GOT3 (cell line): ENCODE measurements around the gene BZW1.

Source experiments
- DNase-seq: peaks from one replicate; lab custom pipeline; 2025; ENCODE audit warnings: mixed read lengths; lab: John Stamatoyannopoulos, UW

BZW1 gene

DNA sequence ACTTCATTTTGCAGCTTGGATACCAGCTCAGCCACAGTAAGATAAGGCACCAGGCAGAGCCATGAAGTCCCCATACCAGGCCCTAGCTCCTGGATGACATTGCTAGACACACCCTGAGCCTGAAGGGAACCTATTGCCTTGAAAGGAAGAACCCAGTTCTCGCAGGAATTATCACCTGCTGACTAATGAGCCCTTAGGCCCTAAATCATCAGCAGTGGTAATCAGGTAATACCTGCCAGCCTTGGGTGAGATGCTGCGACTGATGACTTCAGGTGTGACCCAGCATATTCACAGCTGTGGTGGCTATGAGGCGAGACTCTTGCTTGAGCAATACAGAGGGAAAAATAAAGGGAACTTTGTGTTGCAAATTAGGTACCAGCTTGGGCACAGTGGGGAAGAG is 27.8 kb downstream of the BZW1 start:
- no peak for DNase-seq

DNA sequence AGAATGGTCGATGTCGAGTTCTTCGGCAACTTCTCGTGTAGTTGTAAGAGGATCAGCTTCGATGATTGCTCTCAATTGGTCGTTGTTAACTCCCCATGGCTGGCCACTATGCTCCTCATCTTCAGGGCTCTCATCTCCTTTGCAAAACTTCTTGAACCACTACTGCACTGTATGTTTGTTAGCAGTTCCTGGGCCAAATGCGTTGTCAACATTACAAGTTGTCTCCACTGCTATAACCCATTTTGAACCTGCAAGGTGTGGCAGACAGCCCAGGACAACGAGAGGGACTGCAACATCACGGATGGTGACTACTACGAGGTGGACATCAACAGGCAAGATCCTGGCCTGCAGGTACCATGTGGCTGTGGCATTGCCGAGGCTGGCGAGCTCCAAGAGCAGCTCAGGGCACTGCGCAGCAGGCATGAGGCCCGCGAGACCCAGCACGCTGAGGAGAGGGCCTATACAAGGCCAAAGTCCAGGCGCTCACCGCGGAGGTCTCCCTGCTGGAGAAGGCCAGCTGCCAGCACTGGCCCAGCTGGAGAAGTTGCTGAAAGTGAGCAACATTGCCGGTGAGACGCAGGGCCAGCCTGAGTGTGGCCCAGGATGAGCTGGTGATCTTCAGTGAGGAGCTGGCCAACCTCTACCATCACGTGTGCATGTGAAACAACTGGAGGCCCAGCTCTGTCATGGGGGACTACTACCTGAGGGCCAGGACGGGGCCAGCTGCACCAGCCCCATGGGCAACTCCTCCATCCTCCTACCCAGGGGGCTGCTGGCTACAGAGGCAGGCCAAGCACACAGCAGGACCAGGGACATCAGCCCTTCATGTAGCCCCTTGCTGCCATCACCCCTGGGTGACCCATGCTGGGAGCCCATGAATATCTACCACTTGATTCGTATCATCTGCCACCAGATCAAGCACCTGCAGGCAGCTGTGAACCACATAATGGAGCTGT is 32.6 kb downstream of the BZW1 start:
- no peak for DNase-seq

DNA sequence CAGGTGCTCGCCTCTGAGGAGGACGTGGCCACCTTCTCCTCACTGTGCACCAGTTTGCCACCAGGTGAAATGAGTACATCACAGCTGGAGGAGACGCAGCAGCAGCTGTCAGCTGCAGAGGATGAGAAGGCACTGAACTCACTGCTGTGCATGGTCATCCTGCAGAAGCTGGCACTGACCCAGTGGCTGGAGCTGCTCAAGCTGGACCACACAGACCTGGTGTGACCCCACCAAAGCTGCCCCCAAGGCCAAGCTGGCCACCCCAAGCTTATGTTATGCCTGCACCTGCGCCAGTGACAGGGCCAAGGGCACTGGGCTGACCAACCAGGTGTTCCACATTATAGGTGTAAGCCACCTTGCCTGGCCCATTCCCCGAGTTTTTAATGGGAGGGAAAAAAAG is 33.5 kb downstream of the BZW1 start:
- no peak for DNase-seq

DNA sequence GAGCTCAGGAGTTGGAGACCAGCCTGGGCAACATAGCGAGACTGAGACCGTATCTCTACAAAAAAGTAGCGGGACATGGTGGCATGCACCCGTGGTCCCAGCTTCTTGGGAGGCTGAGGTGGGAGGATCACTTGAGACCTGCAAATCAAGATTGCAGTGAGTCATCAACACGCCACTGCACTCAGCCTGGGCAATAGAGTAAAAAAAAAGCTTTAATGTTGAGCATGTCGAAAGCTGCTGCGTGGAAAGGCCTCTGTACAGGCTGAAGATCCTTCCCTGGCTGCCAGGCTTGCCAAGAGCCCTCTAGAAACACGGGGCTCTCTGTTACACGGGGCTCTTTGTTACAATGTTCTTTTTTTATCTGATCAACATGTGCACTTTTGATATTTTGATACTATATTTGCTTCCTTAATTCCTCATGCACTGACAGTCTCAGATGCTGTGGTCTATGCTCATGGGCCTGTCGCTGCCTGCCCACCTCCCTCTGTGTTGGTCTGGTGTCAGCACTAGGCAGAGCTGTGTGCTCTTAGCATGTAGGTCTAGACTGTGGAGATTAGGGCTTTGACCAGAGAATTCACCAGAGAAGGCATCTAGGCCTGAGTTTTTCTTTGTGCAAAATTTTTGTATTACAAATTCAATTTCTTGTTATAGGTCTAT is 34.1 kb downstream of the BZW1 start:
- no peak for DNase-seq

GRCh38 chr2:200847269-200847668 is 35.6 kb downstream of the BZW1 start:
- DNase-seq = no peak

DNA sequence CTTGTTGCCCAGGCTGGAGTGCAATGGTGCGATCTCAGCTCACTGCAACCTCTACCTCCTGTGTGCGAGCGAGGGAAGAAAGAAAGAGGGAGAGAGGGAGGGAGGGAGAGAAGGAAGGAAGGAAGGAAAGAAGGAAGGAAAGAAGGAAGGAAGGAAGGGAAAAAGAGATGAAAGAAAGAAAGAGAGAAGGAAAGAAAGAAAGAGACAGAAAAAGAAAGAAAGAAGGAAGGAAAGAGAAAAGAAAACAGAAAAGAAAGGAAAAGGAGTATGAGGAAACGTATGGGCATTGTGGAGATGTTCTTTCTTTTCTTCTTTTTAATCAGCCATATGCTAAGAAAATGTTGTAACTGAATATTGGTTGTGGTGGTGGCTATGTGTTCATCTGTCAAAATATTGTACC is 36.2 kb downstream of the BZW1 start:
- no peak for DNase-seq

DNA sequence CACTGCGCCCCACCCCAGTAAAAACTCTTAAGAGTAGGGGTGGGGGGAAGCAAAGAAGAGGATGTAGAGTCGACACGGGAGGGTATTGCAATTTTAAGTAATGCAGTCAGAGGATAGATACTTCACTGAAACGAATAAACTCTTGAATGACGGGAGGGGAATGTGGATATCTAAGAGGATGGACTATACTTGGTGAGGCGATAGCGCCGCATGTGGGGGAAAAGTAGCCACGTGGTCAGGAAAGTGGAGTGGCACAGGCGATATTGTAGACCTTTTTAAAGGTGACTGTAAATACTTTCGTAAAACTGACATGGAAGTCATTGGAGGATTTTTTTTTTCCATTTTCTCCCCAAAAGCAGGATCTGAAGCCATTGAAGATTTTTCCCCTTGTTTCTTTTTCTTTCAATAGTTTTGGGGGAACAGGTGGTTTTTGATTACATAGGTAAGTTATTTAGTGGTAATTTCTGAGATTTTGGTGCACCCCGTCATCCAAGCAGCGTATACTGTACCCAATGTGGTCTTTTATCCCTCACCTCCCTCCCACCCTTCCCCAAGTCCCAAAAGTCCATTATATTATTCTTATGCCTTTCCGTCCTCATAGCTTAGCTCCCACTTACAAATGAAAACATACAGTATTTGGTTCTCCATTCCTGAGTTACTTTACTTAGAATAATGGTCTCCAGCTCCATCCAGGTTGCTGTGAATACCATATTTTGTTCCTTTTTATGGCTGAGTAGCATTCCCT is 39.0 kb downstream of the BZW1 start:
- DNase-seq = no peak

- DNase-seq = no peak
These were observed 39.9 kb downstream of the BZW1 start for GRCh38 chr2:200851398-200852248.

DNA sequence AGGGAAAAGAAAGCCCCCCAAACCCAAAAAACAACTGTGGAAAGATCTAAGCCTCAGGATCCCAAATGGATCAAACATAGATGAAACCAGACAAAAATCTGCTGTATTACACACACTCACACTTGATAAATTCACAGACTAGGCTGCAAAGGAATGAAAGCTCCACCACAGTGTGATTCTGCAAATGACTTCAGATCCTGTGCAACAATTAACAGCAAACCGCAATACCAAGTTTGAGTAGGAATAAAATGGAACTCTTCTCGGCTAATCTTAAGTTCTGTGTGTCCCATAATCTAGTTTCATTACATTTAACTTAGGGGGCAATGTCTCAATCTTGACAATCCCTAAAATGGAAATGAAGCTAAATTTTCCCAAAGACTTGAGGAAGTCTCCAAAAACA is 40.9 kb downstream of the BZW1 start:
- DNase-seq = no peak

DNA sequence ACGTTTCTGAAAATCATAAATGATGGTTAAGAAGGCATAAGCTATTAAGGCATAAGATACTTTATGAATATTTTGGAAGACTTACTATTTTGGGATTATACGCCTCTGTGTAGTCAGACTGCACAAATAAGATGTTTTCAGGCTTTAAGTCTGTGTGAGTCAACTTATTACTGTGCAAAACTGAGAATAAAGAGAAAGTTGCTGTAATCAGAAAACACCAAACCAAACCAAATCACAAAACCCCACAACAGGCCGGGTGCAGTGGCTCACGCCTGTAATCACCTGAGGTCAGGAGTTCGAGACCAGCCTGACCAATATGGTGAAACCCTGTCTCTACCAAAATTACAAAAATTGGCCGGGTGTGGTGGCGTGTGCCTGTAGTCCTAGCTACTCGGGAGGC is 45.1 kb downstream of the BZW1 start:
- DNase-seq = no peak

- DNase-seq = no peak
These were observed 48.5 kb downstream of the BZW1 start for GRCh38 chr2:200860092-200860795.

DNA sequence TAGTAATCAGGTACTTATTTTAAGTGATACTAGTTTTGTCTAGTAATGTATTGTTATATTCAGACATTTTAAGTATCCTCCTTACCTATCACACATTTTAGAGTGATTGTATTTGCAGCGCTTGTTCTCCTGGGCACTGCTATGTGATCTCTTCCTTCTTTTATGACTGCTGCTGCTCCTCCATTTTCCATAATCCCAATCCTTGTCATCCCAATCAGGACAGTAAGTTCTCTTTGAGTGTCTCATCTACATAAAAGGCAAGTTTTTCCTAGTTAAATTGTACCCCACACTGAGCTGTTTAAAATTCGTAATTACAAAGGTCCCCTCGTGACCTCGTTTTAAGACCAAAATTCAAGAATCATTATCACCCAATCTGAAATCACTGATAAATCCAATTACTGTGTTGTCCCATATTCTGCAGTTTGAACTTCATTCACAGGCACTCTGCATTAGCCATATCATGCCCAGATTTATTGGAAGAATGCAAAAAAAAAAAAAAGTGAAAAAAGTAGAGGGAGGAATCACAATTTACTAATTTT is 50.0 kb downstream of the BZW1 start:
- no peak for DNase-seq

- DNase-seq = no peak
These were observed 50.9 kb downstream of the BZW1 start for GRCh38 chr2:200862532-200863000.

DNA sequence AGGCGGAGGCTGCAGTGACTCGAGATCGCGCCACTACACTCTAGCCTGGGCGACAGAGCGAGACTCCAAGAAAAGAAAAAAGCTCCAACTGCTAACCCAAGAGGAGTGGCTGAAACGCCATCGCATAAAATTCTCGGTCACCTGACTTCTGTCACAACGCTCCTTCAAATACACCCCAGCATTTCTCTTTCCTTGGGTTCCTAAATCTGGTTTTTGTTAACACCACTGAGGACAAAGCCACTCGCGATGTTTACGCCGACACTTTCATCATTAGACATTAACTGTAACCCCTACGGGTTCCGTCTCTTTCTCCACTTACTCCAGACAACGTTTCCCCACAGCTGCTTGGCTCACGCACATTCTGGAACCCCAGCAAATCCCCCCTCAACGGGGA is 52.1 kb downstream of the BZW1 start:
- DNase-seq = no peak

GRCh38 chr2:200864176-200865034 is 52.7 kb downstream of the BZW1 start, which contains the start of gene CLK1:
TSS of gene CLK1 (minus strand) at chr2:200864658. CDS start at chr2:200861862, 2,796 bp downstream.
- DNase-seq = peak; percentile 81

- DNase-seq = no peak
These were observed 57.3 kb downstream of the BZW1 start for GRCh38 chr2:200869014-200869413.

GRCh38 chr2:200871151-200871550 is 59.4 kb downstream of the BZW1 start:
- no peak for DNase-seq

GRCh38 chr2:200873560-200873959 is 61.9 kb downstream of the BZW1 start:
- no peak for DNase-seq
